ENCODE results near the gene TFF2.

TFF2 gene

DNA sequence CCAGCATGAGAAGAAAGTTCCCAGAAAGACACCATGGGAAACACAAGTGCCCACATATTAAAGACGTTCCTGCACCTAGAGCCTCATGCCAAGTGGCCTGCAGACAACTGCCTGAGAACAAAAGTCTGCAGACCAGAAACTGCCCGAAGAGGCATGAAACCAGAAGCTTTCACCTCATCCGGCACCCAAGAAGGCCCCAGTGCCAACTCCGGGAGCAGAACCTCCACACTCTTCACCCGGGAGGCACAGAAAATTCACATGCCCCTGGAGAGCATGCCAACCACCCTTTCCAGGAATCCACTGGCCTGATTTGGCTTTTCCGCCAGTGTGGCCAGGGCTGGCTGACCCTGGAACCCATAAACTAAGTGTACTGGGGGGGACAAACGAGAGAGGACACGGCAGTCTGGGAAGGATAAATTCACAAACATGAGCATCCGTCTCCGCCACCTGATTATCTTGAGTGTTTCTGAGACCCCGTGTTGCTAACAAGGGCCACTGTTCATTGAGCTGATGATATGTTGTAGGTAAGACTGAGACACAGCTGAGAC, 6.8 kb downstream of the TFF2 start:
- no peak for DNase-seq

DNA sequence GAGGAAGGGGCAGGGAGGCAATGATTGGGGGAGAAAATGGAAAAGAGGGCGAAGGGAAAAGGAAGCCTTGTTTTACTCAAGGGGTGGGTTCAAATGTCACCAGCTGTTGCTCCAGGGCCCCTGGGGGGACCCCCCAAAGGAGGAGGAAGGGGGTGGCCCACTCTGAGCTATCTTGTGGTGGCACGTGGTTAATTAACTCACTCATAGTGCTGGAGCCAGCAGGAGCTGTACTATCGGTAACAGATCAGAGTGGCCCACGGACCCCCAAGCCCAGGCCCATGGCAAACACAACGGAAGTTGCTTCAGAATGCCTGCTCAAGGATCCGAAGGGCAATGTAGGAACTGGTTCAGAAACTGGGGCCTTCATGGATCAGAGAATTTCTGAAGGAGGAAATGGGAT, 7.2 kb downstream of the TFF2 start:
- DNase-seq = no peak

DNA sequence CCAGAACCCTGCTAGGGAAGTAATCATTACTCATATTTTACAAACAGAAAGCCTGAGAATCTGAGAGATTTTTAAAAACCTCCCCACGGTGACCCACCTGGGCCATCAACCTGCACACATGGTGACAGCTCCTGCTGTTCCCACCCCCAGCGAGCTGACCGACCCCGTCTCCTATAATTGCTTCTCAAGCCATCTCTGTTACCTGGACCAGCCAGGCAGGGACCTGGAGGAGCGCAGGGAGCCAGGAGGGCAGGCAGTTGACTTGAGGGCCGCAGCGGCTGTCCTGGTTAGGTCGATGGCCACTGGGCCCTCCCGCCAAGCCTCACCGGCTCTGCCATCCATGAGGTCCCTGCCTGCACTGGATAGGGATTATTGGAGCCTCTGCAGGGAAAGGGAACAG, 7.7 kb downstream of the TFF2 start:
- no peak for DNase-seq

DNA sequence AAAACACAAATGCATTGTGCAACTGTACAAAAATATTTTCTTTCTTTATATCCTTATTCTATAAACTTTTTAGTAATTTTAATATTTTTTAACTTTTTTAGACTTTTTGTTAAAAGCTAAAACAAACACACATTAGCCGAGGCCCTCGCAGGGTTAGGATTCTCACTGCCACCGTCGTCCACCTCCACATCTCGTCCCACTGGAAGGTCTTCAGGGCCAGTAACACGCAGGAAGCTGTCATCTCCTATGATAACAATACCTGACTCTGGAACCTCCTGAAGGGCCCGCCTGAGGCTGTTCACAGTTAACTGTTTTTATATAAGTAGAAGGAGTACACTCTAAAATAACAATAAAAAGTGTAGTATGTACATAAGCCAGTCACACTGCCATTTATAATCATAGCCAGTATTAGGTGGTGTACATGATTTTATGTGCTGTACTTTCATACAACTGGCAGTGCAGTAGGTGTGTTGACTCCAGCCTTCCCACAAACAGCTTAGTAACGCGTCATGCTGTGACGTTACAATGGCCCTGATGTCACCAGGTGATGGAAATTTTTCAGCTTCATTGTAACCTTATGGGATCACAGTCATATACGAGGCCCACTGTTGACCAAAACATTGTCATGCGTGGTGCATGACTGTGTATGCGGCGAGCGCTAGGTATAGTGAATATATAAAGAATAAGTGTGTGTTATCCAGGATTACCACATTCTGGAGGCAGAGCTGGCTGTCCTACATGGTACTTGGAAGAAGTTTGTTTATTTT, 8.8 kb downstream of the TFF2 start:
- no peak for DNase-seq

DNA sequence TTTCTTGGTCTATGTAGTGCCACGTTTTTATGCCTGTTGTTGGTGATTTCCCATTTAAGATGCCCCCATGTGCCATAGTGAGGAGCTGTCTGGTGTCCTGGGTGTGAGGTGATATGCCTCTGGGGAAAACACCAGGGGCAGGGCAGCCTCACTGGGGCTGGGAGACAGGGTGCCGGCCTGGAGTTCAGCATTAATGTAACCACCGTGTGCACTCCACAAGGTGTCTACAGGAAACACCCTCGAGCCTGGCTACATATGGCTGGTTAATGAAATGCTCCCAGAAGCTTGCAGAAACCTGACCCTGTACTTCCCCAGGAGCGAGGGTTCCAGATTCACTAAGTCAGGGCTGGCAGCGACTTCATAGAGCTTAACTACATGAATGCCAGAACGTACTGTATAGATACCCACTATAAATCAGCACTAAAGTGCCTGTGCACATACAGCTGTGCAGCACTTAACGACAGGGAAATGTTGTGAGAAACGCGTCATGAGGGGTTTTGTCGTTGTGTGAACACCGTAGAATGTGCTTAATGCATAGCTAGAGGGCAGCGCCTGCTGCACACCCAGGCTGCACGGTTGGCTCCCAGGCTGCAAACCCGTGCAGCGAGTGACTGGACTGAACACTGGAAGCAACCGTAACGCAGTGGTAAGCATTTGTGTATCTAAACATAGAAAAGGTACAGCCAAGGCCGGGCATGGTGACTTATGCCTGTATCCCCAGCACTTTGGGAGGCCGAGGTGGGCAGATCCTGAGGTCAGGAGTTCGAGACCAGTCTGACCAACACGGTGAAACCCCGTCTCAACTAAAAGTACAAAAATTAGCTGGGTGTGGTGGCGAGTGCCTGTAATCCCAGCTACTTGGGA, 10.4 kb downstream of the TFF2 start:
- no peak for DNase-seq

DNA sequence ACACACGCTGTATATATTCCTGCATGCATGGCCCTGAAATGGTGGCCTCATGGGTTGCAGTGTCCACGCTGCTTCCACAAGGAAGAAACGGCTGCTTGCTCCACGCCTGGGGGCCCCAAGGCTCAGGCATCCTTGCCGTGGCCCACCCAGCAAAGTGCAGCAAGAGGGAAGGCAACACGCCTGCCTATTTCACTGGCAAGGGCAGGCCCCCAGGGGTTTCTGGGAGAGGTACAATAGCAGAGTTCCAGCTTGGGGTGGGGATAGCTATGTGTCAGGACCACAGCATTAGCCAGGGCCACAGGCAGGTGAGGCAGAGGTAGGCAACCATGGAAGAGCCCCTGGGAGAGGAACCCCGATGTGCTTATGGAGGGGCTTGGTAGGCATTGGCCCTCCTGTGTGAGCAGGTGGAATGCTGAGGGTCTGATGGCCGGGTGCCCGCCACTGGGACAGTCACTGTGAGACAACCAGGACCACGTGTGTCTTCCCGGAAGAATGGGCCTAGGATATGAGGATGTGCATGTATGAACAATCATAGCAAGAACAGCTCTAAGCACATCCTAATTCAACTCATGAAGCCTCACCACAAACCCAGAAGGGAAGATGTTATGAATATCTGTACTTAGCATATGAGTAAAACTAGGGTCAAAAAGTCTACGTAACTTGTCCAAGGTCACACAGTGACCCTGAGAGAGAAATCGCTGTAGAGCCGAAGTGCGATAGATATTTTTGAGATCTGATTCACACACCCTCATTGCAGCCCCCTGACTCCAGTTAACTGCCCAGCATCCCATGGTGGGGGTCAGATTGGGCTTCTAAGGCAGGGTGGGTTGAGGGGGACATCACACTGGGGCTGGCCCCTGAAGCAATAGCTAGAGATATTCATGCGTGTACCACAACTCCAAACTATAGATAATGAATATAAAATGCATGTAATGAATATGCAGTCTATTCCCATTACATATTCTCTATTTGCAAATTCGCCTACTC, 11.8 kb downstream of the TFF2 start:
- no peak for DNase-seq

DNA sequence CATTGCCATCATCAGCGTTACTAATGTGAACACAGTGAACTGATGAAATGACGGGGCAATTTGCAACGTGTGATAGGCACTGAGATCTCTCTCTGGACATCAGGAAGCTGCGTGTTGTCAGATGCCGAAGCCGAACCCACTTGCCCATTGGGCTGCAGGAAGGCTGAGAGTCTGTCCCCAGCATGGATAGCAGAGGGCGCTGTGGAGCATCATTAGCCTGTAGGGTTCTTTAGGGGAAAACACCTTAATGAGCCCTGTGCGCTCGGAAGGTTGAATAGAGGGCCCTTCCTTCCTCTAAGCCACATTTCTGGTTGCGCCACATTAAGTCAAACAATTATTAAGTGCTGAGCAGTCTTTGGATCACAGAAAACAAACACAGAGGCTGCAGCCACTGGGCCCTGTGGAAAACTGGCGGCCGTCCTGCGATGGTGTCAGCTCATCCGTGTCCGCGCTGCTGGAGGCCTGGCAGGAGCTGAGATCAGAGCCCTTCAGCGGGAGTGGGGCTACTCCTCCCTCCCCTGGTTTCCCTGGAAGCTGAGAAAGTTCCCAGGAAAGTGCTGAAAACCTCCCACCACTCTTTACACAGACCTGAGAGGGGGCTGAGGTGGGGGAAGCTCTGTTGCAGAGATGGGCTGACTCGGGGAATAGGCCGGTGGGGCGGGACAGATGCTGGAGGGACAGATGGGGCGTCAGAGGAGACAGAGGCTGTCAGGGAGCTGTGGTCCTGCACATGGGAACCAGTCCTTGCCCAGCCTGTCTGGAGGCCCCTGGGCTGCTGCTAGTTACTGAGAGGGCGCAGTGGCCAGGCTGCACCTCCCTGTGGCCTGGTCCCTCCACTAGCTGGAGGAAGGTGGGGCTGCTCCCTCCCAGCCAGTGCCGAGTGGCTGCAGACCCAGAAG, 12.7 kb downstream of the TFF2 start:
- DNase-seq = peak; percentile 84

DNA sequence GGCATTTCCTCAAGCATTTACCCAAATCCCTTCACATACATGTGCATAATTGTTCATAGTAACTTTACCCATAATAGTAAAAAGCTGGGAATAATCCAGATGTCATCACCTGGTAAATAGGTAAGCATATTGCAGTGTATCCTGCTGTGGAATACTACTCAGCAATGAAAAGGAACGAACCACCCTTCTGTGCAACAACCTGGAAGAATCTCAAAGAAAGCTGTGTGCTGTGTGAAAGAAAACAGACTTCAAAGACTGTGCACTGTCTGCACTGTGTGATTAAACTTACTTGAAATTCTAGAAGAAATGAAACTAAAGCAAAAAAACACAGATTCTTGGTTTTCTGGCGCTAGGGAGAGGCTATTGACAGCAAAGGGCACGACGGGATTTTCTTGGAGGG, 13.5 kb downstream of the TFF2 start:
- DNase-seq = no peak

DNA sequence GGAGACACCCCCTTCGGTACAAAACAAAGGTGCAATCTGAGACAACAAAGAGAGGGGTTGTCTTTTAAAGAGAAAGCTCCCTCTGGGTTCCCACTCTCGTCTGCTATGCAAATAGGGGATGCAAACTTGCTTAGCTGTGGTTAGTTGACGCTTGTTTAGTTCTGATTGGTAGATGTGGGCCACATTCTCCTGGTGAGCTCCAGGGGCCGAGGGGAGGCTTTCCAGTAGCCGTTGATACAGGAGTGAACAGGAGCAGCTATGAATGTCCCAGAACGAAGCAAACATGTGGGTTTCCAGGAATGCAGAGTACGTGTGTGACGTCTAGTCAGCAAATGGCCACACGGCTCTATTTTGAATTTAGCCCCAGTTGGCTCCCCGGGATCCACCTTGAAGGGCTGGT, 14.7 kb downstream of the TFF2 start:
- DNase-seq = peak; percentile 34

DNA sequence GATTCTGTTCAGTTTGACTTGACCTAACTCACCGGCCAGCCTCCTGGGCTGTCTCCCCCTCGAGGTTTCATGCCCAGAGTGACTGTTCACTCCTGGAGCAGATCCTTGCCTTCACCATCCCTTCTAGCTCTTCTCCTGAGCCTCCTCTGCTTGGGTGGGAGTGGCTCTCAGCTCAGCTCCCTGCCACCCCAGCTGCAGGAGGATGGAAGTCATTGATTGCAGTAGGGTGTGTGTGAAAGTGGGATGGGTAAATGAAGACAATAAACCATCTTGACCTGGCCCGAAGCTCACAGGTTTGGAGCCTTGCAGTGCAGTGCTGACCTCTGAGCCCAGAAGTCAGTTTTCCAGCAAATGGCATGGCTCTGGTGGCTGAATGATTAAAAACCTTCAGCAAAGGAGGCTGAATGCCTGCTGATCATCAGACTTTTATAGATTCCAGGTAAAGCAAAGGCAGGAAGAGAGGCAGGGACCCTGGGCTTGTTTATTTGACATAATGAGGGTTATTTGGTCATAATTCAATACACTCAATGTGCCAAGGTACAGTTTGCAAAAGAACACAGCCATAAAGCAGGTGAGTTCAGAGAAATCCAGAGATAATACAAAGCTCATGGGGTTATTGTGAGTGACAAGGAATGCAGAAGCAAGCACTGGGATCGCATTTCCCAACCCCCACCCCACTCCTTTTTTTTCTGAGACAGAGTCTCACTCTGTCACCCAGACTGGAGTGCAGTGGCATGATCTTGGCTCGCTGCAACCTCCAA, 18.1 kb downstream of the TFF2 start:
- DNase-seq = no peak

DNA sequence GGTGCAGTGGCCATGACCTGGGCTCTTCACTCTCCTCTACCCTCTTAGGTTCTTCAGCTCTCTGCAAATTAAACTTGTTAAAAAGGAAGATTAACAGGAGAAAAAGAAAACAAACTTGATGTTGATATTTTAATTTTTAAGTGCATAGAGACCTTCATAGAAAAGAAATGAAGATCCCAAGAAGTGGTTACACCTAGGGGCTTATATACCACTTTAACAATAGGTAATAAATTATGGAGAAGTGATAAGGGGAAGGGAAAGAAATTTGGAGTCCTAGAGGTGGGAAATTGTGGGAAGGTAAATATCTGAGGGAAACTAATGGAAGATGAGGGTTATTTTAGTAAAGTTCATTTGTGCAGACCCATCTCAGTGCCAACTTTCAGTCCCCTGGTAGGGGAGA, 19.1 kb downstream of the TFF2 start:
- no peak for DNase-seq

DNA sequence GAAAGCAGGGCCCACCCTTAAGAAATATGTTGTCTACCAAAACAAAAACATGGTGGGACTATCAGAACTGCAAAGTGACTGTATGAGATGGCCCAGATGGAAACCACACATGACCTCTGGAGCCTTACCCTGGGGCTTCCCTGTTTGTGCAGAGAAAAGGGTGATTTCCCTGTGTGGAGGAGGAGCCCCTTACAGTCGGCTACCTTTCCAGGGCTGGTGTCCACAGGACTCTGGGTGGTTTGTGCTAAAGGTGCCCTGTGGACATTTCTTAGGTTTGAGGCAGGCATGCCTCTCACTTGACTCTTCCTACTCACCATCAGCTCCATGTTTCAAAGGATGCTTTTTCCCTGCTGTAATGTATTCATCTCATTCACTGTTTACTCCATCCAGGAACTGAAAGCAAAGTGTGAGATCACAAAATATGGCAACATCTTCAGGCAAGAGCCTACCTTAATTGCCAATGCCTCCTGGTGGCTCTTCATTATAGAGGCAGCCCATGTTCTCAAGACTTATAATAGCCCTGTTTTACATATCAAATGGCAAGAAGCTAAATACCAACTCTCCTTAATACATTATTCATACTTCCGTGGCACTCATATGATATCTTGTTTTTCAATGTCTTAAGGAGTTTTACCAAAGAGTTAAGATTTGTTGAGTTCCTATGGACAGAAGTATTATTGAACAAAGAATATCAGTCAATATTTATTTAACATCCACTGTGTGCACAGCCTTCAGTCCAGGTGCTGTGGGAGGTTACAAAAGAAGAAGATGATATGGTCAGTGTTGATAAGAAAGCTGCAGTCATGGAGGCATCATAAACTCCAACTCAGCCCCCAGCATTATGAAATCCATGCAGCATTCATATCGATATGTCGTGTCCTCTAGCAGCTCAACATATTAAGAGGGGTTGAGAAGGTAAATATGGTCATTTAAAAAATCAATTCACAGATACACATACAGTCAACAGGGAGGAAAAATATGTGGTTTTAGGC, 20.1 kb downstream of the TFF2 start:
- DNase-seq = no peak

DNA sequence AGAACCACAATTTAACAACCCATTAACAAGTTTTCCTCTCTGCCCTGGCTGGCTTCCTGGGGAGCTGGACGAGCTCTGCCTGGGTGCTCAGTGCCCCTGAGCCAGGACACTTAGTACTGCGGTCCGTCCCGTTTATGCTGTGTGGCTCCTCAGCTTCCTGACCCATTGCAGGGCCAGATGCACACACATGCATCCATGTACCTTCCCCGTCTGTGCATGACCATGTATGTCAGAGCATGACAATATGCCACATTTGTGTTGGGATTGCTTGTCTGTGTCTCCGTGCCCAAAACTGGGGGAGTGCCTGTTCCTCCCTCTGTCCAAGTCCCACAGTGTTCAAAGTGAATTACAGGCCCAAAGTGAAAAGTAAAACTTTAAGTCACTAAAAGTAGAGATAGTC, 25.9 kb downstream of the TFF2 start:
- DNase-seq = no peak

DNA sequence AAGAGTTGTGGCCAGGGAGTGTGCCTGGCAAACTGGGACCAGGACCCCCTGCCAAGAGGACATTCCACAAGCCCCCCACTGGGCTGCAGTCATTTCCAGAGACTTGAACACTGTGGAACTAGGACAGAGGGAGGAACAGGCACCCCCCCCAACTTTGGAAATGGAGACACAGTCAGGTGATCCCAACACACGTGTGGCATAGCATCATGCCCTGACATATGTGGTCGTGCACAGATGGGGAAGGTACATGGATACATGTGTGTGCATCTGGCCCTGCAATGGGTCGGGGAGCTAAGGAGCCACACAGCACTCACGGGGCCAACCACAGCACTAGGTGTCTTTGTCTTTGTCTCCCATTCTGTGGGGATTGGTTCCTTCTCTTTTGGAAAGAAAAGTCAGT, 28.9 kb downstream of the TFF2 start:
- no peak for DNase-seq

DNA sequence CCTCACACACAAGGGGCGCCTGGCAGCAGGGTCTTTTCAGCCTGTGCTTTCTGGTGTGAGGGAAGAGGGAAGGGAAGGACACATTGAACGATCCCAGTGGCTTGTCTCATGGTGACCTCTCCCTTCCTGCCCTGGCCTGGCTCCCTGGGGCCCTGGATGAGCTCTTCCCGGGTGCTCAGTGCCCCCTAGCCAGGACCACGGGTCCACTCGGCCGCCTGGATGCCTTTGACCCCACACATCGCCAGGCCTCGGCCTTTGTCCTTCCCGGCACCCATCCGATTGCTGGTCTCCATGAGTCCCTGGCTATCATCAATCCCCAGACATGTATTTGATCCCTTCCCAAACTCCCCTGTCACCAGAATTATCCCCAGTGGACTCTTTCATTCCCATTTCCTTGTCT, 29.6 kb downstream of the TFF2 start:
- DNase-seq = no peak

DNA sequence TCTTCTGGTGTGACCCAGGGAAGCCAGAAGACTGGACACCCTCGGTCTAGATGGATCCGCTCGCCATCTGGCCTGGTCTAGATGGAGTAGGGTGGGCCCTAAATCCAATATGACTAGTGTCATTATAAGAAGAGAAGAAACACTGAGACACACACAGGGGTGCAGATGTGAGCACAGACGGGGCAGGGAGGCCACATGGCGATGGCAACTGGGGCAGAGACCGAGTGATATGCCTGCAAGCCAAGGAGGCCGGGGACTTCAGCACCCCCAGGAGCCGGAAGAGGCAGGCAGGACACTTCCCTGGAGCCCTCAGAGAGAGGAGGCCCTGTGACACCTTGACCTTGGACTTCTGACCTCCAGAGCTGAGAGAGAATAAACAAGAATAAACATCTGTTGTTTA, 30.0 kb downstream of the TFF2 start:
- DNase-seq = no peak

DNA sequence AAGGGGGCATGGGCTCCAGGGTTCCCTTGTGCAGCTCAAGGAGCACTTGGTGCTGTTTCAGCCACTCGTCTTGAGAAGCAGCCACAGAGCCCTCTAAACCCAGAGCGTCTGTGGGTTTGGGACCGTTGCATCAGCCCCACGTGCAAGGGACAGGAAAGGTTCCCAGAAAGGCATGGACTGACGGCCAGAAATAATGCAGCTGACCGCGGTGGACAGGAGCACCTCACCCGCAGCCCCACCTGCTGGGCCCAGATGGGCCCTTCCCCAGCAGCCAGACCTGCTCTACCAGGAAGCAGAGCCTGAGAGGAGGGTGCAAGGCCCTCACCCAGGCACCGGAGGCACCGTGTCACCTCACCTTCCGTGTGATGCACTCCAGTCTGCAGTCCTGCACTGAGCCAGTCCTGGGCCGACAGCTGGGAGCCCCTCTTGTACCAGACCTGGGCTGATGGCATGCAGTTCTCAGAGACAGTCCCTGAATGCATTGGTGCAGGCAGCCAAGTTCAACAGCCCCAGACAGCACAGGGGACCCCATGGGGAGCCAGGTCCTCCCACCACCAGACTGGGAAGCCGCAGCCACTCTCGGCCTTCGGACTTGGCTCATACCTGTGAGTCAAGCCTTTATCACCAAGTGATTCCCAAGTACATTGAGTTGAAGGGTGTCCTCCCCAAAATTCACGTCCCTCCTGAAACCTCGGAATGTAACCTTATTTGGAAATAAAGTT, 30.8 kb downstream of the TFF2 start:
- no peak for DNase-seq

DNA sequence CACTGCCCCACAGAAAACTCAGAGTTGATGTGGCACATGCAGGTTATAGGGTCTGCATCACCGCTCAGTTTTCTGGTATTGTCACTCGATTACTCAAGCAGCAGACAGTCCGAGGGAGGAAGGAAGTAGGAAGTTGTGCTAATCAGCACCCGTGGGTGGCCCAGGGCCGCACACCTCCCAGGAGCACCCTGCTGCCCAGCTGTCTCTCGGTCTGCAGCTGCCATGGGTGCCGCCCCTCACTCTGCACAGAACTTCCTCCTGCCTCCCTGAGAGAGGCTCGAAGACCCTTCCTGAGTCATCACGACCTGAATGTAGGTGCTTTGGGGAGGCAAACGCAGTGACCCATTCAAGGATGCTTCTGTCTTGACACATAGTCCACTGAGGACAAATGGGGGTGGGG, 31.4 kb downstream of the TFF2 start:
- DNase-seq = no peak

Measured in retina (tissue), 1 donor.